HG03060 (cell line): ENCODE results near the gene FBXL15.

Experiments
- ATAC-seq: cut with Tn5 transposase; IDR thresholded peaks from one replicate; pipeline ENCODE4 v1.9.1; 2021; ENCODE audit warnings: low read depth, moderate number of reproducible peaks; ENCODE audit not compliant: unreplicated experiment

The FBXL15 gene

DNA sequence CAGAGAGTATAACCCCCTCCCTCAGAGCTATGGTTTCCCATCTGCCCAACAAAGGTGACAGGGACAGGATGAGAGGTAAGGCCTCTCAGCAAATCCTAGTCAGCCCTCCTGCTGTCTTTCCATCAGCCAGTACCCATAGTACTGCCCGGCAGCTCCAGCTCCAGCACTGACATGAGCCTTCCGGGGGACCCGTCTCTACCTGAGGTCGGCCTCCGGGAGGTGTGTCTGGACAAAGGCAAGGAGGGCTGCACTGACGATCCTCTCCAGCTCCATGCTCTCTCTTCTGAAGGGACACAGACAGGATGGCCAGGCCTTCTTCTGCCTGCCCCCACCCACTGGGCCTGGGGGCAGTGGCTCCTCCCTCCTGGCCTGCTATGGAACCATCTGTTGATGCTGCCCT is 4.3 kb downstream of the FBXL15 start:
- no peak for ATAC-seq

DNA sequence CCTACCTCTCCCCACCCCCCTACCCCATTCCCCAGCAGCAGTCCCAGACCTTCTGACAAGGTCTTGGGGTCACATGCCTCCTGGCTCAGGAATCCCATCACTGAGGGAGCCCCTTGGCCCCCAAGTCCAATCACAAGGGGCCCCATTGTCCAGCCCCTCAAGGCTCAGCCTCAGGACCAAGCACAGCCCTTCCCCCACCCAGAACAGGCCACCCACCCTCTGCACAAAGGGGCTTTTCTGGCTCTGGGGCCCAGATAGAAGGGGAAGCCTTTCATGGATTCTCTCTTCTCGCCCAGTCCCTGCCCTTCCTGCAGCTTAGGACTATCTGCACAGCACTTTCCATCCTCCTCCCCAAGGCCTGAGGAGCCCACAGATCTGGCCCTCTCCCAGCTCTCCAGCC is 4.8 kb downstream of the FBXL15 start:
- no peak for ATAC-seq

DNA sequence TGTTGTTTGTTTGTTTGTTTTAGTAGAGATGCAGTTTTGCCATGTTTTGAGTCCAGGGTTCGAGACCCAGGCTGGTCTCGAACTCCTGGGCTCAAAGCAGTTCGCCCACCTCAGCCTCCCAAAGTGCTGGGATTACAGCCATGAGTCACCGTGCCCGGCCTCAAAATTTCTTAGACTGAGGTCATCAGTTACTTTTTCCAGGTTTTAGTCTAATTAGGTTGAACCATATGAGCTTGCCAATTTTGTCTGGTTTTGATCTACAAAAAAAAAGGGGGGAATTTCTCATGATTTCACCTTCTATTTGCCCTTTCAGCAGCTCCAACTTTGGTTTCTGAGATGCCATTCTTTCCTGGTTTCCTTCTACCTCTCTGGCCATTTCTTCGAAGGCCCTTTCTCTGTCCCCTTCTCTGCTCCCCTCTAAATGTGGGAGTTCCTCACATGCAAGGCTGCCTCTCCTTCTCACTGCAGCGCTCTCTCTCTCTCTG is 6.2 kb downstream of the FBXL15 start:
- no peak for ATAC-seq

DNA sequence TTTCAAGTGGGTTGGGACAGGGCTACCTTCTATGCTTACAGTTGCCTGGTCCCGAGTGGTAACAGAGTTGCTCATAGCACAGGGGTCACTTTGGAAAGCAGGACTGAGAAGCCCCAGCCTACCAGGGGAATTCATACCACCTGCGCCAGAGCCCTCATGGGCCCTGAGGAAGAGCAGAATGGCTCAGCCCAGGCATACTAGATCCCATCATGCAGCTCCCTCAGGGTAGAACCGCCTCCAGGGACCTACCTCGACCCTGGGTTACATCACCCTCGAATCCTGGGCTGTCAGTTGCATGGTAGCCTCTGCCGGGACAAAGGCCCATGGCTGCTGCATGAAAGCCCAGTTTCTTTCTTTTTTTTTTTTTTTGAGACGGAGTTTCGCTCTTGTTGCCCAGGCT is 8.8 kb downstream of the FBXL15 start:
- ATAC-seq = no peak

DNA sequence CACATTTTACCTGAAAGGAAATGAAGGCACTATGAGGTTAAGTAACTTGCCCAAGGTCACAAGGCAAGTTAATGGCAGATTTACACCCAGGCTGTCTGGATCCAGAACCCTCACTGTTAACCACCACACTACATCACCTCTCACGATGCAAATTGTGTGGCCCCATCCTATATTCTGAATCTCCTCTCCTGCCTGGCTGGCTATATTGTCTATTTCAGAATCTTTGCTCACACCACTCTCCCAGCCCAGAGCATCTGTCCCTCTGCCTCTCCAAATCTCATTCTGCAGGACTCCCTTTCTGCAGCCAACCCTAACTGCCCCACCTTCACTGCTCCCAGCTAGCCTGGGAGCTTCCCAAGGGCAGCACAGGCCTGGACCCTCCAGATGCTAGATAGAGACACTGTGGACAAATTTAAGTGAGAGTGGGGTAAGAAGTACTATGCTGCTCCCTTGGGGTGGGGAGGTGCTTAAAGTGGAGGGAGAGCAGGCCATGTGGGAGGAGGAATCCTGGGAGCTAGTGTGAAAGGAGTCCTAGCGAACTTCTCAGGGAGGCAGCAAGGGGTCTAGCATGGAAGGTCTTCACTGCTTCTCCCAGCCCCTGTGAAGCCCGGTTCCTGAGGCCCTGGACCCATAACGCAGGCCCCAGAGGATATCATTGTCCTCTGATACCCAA is 11.0 kb downstream of the FBXL15 start:
- no peak for ATAC-seq

DNA sequence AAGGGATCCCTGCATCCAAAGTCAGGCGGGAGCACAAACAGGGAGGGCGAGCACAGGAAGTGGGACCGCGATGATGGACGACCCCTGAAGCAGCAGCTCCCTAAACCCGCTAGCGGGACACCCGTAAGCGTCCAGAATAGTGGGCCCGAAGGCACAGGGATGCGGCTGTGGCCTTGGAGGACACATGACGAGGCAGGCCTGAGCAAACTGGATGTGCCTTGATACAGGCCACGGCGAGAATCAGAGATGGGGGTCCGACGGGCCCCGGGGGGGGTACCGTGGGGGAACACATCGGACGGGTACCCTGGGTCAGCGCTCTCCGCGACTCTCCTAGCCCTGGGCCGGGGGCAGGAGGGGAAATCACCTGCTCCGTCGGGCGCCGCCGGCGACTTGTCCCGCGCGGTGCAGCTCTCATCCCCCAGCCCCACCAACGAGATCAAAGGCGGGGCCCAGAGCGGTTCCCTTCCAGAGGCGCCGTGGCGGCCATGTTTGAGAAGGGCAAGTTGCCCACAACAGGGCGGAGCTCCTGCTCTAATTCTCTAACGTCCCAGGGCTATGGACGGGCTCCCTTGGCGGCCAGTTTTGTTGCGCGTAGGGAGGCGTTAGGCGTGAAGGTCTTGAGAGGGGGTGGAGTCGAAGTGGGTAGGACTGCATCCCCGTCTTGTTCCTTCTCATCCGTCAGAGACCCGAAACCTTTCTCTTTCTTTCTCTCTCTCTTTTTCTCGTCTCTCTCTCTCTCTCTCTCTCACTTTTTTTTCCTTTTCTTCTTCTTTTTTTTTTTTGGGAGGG is 11.7 kb downstream of the FBXL15 start, which contains the start of gene CUEDC2:
CUEDC2 (minus strand) TSS at position 413 of the 789 bp plus-strand sequence. CDS start 7,386 bp downstream, outside the sequence.
- ATAC-seq = peak; percentile 72

DNA sequence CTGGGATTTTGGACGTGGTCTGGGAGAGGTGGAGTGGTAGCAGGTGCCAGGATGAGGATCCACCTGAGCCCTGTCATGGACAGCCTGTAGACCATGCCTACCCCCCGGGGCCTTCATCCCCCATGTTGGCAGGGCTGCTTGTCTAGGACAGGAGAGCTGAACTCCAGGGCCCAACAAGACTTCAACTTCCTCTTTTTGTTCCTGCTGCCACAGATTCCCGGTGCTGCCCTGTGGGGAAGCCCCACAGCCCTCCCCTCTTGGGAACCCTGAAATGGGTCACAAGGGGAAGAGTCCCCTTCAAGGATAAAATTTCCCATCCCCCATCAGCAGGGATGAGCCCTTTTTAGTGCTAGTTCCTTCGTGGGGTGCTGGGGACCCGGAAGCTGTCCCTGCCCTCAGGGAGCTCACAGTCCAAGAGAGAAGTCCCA is 13.0 kb downstream of the FBXL15 start:
- no peak for ATAC-seq

DNA sequence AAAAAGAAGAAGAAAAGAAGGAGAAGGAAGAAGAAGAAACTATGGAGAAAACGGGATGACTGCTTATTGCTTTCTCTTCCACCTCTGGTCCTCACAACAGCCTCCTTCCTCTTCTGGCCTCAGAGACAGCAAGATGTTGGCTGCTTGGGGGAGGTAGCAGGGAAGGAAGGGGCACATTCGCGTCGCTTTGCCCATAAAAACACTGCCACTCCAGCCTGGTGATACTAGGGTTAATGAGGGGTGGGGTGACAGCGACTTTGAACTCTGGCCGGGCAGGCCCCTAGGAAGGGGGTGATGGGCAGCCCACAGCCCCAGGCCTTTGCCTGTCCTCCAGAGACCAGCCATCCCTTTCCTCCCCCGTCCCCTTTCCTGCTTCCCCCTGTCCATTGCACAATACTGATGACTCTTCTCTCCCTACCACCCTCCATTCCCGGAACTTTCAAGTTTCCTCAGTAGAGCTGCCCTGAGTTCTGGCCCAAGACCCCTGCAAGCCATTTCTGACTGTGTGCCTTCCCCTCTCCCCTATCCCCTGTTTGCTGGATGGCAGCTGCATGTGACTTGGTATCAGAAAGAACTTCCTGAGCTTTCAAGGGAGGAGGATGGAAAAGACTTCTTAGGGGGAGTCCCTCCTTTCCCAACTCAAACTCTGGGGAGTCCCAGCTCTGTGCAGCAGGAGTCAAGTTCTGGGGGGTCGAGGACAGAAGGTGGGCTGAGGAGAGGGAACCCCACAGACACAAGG is 13.9 kb downstream of the FBXL15 start:
- ATAC-seq = no peak

DNA sequence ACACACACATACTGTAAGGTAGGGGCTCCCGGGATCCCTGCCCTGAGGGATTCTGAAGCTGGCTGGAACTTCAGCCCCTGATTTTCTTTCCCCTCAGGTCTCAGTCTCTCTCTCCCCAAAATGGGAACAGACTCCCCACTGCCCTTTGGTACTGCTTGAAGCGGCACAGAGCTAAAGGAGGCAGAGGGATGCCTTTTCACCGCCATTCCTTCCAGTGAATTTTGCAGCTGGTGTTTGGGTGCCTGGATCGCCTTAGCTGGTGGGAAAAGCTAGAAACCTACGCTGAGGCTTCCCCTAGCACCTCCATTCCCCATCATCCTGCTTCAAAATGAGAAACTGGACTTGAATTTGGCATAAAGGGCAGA is 14.5 kb downstream of the FBXL15 start:
- no peak for ATAC-seq

DNA sequence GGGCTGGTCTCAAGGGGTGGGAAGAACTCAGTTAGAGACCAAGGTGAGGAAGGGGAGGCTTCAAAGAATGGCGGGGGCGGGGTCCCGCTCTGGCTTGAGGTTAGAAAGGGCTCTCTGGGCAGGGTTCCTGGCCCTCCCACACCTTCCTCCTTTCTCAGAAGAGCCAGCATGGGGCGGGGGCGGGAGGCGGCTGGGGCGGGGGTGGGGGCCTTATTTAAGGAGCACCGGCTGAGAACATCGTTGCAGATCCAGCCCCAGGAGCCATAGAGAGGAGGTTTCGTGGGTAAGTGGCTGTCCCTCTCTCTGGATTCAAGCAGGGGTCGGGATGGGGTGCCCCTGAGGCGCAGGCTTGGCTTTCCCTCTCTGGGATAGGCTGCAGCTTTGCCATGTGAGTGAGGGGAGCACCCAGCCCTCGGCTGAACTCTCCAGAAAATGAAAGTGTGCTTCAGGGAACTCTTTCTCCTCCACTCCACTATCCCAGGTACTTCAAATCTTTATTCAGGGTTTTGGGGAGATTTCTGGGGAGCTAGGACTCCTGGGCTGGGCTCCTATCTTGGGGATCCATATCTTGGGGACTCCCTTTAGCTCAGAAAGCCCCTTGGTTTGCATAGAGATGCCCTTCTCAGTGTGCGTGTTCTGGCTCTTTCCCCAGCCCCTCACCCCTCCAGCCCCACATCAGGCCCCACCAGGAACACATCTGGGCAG is 15.0 kb downstream of the FBXL15 start:
- ATAC-seq = no peak

DNA sequence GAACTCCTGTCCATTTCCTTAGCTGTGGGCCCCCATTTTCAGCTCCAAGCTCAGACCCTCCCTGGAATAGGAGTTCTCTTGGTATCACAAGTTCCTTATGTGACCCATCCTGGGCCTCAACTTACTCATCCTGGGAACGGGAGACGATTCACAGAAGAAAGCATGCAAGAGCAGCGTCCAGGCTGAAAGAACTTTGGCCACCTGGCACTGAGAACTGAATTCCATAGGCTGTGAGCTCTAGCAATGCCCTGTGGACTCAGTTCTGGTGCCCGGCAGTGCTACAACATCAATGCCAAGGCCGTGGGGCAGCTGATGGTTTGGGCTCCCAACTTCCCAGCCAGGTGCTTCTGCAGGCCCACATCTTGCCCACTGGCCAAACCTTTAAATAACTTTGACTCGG is 15.7 kb downstream of the FBXL15 start:
- ATAC-seq = no peak

DNA sequence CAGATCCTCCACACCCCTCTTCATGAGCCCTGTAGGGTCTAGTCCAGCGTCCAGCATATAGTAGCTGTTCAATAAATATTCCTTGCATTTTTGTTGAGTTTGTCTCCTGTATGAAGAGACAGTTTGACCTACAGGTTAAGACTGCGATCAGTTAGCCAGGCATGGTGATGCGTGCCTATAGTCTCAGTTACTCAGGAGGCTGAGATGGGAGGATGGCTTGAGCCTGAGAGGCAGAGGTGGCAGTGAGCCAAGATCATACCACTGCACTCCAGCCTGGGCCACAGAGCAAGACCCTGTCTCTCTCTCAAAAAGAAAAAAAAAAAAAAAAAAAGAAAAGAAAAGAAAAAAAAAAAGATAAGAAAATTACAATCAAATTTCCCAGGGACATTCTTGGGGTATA is 16.9 kb downstream of the FBXL15 start:
- ATAC-seq = no peak

DNA sequence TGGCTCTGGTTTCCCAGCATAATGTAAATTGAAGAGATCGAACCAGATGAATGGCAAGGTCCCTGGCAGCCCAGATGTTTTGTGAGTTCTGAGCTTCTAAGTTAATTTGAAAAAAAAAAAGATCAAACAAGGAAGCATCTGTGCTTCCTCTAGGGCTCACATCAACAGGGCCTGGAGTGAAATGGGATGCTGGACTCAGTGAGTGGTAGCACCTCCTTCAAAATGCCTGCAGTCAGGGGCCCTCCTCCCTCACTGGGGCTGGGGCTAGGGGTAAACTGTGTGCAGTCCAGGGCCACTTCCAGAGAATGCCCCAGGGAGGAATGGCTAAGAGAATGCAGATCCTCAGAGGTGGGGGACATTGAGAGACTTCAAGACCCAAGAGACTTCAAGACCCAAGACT is 17.7 kb downstream of the FBXL15 start:
- no peak for ATAC-seq

DNA sequence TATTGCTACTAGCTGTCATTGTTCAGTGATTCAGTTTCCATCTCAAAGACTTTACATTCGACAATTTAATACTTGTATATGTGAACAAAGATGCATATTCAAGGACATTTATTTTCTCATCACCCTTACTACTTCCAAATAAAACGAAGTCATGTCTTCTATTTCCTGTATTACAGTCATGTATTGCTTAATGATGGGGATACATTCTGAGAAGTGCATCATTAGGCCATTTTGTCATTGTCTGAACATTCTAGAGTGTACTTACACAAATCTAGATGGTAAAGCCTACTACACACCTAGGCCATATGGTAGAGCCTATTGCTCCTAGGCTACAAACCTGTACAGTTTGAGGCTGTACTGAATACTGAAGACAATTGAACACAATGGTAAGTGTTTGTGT is 24.2 kb downstream of the FBXL15 start:
- no peak for ATAC-seq

DNA sequence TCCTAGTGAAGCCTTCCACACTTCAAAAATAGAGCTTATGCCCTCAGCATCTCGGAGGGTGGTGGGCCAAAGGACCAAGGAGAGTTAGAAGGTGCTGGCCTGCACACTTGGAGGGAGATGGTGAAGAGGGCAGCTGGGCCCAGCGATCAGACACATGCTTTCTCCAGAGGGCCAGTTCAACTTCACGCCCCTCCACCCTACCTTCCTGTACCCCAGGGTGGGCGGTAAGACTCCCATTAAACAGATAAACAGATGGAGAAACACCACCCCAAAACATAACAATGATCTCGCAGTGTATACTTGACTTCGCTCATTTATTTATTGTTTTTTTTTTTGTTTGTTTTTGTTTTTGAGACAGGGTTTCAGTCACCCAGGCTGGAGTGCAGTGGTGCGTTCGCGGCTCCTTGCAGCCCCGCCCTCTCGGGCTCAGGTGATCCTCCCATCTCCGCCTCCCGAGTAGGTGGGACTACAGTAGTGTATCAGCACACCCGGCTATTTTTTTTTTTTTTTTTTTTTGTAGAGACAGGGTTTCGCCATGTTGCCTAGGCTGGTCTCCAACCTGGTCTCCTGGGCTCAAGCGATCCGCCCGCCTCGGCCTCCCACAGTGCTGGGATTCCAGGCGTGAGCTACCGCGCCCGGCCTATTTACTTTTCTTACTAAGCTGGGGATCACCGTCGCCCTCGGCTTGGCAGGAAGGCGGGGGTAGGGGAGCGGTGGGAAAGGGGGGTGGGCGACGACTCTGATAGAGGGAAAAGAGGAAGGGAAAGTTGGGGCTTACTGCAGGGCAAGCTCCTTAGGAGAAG is 28.9 kb downstream of the FBXL15 start:
- no peak for ATAC-seq

DNA sequence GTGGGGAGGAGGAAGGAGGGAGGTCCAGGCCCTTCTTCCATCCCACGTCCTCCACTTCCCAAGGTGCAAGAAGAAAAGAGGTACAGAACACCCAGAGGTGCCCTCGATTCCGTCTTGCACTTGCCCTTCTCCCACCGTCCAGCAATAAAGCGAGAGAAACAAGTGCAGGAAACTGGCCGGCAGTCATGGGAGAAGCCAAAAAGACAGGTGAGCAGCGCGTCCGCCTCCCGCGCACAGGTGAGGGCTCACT is 29.4 kb downstream of the FBXL15 start:
- ATAC-seq = no peak

DNA sequence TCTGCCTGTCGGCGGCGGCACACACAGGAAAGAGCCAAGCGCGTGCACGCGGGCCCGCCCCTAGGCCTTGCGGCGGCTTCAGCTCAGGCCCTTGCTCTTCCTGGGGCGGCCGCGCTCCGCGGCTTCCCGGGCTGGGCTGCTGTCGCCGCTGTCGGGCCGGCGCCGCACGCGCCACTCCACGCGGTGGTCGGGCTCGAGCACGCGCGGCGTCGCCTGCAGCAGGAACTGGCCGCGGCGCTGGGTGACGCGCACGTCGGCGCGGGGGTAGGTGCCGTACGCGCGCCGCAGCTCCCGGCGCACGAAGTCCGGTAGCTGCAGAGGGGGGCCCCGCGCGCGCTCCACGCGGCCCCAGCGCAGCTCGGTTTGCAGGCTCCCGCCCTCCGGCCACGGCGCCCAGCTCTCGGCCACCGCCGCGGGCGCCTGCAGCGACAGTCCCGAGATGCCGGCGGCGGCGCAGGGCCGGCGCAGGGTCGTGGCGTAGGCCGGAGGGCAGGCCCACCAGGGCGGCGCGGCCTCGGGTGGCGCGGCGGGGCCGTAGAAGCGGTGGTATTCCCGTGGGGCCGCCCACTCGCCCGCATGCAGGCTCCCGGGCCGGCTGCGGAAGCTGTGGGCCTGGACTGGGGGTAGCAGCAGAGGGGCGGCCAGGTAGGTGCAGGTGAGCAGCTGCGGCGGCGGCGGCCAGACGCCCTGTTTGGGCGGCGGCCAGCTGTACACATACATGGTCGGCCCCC is 29.9 kb downstream of the FBXL15 start:
- no peak for ATAC-seq

DNA sequence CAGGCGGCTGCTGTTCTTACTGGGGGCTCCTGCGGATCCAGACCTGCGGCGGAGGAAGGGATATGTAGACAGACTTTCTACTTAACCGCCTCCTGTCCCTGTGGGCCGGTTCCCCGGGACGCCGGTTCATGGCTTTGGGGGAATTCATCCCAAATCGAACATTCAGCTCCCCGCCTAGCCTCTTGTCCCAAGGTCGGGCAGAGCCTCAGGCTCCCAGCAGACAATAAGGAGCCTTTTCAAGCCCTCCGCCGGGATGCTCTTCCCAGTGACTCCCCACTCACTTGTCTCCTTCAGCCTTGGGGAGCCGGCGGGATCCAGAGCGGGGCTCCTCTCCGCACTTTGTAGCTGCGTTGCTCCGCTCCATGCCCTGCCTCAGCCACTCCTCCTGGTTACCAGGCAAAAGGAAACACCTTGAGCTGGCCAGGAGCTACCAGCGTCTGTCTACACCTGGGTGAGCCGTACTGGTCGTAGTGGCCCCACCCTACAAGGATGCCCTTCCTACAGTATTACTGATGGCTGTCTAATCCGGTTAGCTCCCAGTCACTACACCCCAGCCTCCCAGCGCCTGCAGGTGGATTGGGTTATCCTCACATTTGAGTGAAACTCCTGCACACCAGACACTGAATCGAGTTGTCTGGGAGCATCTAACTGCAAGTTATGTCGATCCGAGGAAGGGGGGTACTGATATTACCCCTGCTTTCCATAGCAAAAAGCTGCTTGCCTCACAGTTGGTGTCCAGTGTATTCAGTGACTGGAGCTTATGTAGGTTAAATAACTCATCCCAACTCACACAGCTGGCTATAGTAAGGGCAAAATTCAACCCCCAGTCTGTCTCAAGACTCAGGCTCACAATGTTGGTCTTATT is 30.7 kb downstream of the FBXL15 start, which contains the start of gene C10orf95:
C10orf95 (minus strand) TSS at position 439 of the 865 bp plus-strand sequence. CDS start 450 bp downstream, outside the sequence.
- ATAC-seq = no peak
